ENCODE results near the gene ZMPSTE24.
A peak's percentile ranks its signal among the peaks of the same experiment; 100 is the strongest.
"Not testable (repeated sequence)": the region's sequence is repeated elsewhere in the genome, so short reads cannot be mapped to it uniquely, and the experiment has no call there.

Gene ZMPSTE24

GRCh38 chr1:40257688-40258444 is at the start of gene ZMPSTE24:
Gene ZMPSTE24 (plus strand): TSS chr1:40258236. CDS start chr1:40258272, 36 bp downstream.
- DNase-seq (ENCODE audit: low read depth): peak; percentile 98
- no peak for TF ChIP-seq CTCF (IDR thresholded peaks at IDR 0.05; ENCODE audit: insufficient read depth, low read depth, low read length, missing control alignments)
- H3K4me3 ChIP-seq (ENCODE audit: low read length): peak within 1 kb of the TSS; percentile 94

- no peak for DNase-seq (ENCODE audit: low read depth)
- TF ChIP-seq CTCF (IDR thresholded peaks at IDR 0.05; ENCODE audit: insufficient read depth, low read depth, low read length, missing control alignments): no peak
- no peak overlapping the region for H3K4me3 ChIP-seq (ENCODE audit: low read length)
Observed at GRCh38 chr1:40210511-40211204, 47.4 kb upstream of the ZMPSTE24 start.

GRCh38 chr1:40218333-40218732 is 39.7 kb upstream of the ZMPSTE24 start:
- H3K4me3 ChIP-seq (ENCODE audit: low read length): no peak overlapping the region
- no peak for TF ChIP-seq CTCF (IDR thresholded peaks at IDR 0.05; ENCODE audit: insufficient read depth, low read depth, low read length, missing control alignments)
- no peak for DNase-seq (ENCODE audit: low read depth)

- H3K4me3 ChIP-seq (ENCODE audit: low read length); DNase-seq (ENCODE audit: low read depth): not testable (repeated sequence)
Observed at GRCh38 chr1:40221471-40221905, 36.5 kb upstream of the ZMPSTE24 start.

- H3K4me3 ChIP-seq (ENCODE audit: low read length): no peak overlapping the region
- DNase-seq (ENCODE audit: low read depth): no peak
- TF ChIP-seq CTCF (IDR thresholded peaks at IDR 0.05; ENCODE audit: insufficient read depth, low read depth, low read length, missing control alignments): no peak
Observed at GRCh38 chr1:40221977-40222772, 35.9 kb upstream of the ZMPSTE24 start.

GRCh38 chr1:40224040-40224439 is 34.0 kb upstream of the ZMPSTE24 start:
- DNase-seq (ENCODE audit: low read depth): no peak
- no peak overlapping the region for H3K4me3 ChIP-seq (ENCODE audit: low read length)
- no peak for TF ChIP-seq CTCF (IDR thresholded peaks at IDR 0.05; ENCODE audit: insufficient read depth, low read depth, low read length, missing control alignments)

GRCh38 chr1:40226192-40226591 is 31.8 kb upstream of the ZMPSTE24 start:
- no peak overlapping the region for H3K4me3 ChIP-seq (ENCODE audit: low read length)
- TF ChIP-seq CTCF (IDR thresholded peaks at IDR 0.05; ENCODE audit: insufficient read depth, low read depth, low read length, missing control alignments): no peak
- no peak for DNase-seq (ENCODE audit: low read depth)
